Natural killer cell (primary cell): ENCODE measurements around the gene HDAC8. TPM values are rescaled to one million over a fixed set of nuclear protein-coding genes. Genes with fewer than 3 reads are reported as not detected.
A peak's percentile ranks its signal among the peaks of the same experiment; 100 is the strongest.
"Not testable (repeated sequence)": the region's sequence is repeated elsewhere in the genome, so short reads cannot be mapped to it uniquely, and the experiment has no call there.

Experiments
- ATAC-seq, 3 donors: fragments of 150-1000 bp in 2 of 3; fragments of 200-7000 bp in 1 of 3; cut with Tn5 transposase; 1 replicate in 1 of 3; 2 replicates in 2 of 3; pipeline ENCODE4 v1.10.0; 2021; ENCODE audit warnings: mild to moderate bottlenecking in 2 of 3, moderate library complexity in 2 of 3
- DNase-seq, 2 donors: peaks; one replicate each; pipeline versions ENCODE4 v3.0.0 to v3.0.0-alpha.2; 2013 to 2021; ENCODE audit warnings: mixed read lengths in 1 of 2
- H3K27ac ChIP-seq: one replicate; pipeline ENCODE4 v1.5.1; 2013; ENCODE audit warnings: mild to moderate bottlenecking, low read length
- H3K27me3 ChIP-seq: one replicate; pipeline ENCODE4 v1.6.1; 2013; ENCODE audit warnings: low read length; ENCODE audit not compliant: control insufficient read depth, insufficient read depth
- H3K36me3 ChIP-seq: one replicate; pipeline ENCODE4 v1.6.1; 2013; ENCODE audit warnings: low read length; ENCODE audit not compliant: control insufficient read depth, insufficient read depth
- H3K4me1 ChIP-seq: one replicate; pipeline ENCODE4 v1.6.1; 2013; ENCODE audit warnings: low read length; ENCODE audit not compliant: control insufficient read depth, insufficient read depth
- H3K4me3 ChIP-seq: one replicate; pipeline ENCODE4 v1.5.1; 2013; ENCODE audit warnings: low read length
- H3K9me3 ChIP-seq: one replicate; pipeline ENCODE4 v1.6.1; 2013; ENCODE audit warnings: low read length; ENCODE audit not compliant: control insufficient read depth, insufficient read depth
- H3K27ac Mint-ChIP-seq, 2 donors: one replicate each; pipeline ENCODE4 v1.8.0; 2022; ENCODE audit warnings: mild to moderate bottlenecking in 2 of 2, mixed read lengths in 2 of 2, moderate library complexity in 1 of 2
- H3K27me3 Mint-ChIP-seq, 2 donors: one replicate each; pipeline ENCODE4 v1.8.0; 2022; ENCODE audit warnings: low read depth in 2 of 2, mixed read lengths in 2 of 2
- H3K36me3 Mint-ChIP-seq: one replicate; pipeline ENCODE4 v1.8.0; 2022; ENCODE audit warnings: mixed read lengths
- H3K4me1 Mint-ChIP-seq, 2 donors: one replicate each; pipeline ENCODE4 v1.8.0; 2022; ENCODE audit warnings: mixed read lengths in 2 of 2
- H3K4me3 Mint-ChIP-seq: one replicate; pipeline ENCODE4 v1.8.0; 2022; ENCODE audit warnings: mild to moderate bottlenecking, moderate library complexity, mixed read lengths
- H3K9me3 Mint-ChIP-seq, 2 donors: one replicate each; pipeline ENCODE4 v1.8.0; 2022; ENCODE audit warnings: mixed read lengths in 2 of 2
- WGBS: methylation state at CpG from one replicate; pipeline ENCODE4 v1.1.7; 2013; ENCODE audit warnings: missing lambda C conversion rate; ENCODE audit not compliant: insufficient coverage; 5-methylcytosine and 5-hydroxymethylcytosine counted together
- intact Hi-C: fragments of 100-400 bp; cut with micrococcal nuclease; formaldehyde crosslinking; loops from one replicate; pipeline ENCODE4 v1.14.2; 2022
- total RNA-seq, 4 donors: library from RNA; stranded (reverse); fragments of 120-200 nt in 1 of 4; gene quantifications; one replicate each; pipeline versions ENCODE4 v1.2.3 to v1.2.4, GENCODE V29; 2013 to 2022
- TF ChIP-seq, protein P1 (sequence below): fragments of 200-600 bp; IDR thresholded peaks from one replicate; pipeline ENCODE4 v1.8.0; 2022; ENCODE audit warnings: antibody characterized with exemption

The HDAC8 gene
- total RNA-seq, 3 donors from 2014 or later (not counting 1 experiment from before 2014, with no cell fraction given): 24.3 to 30.4 (median 26.6) TPM

DNA sequence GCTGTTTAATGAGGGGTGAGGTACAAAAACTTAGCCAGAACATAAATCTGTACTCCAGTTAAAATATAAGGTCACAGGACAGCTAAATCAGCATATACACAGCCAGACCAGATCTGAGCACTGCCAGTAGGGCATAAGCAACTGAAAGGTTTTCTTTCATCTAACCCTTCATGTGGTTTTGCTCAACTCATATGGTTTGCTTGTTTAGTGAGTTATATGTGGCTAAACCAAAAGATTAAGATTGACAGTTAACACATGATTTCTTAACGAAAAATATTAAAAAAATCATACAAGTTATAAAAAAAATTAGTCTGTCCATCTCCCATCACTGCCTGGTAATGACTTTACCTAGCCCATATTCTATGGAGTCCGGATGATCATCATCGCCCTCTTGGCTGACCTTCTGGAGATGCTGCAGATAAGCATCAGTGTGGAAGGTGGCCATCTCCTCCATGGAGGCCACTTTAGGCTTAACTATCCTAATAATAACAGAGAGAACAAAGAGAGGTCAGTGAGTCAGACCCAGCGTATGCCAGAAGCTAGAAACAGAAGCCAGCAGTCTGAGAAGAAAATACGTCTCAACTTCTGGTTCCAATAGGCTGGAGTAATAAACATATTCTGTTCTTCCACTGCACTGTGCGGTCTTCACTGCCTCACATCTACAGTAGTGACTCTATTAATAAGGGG is 4.1 kb downstream of the HDAC8 start:
- peaks cover 14% of the 10 kb centered on the region for H3K36me3 ChIP-seq
- Mint-ChIP-seq H3K27ac (no peak overlapping the region), H3K4me3 (no peak overlapping the region), H3K9me3 (no peaks in the 10 kb centered on the region), H3K36me3 (no peaks in the 10 kb centered on the region), H3K4me1 (peaks cover 0 to 10% of the 10 kb centered on the region in 2 donors), H3K27me3 (no peaks in the 10 kb centered on the region)
- H3K27ac ChIP-seq: no peak overlapping the region
- DNase-seq (no peak), ATAC-seq (no peak)
- no peaks in the 10 kb centered on the region for H3K4me1 ChIP-seq
- H3K4me3 ChIP-seq: no peak overlapping the region
- no peaks in the 10 kb centered on the region for H3K9me3 ChIP-seq
- TF ChIP-seq, protein P1, sequence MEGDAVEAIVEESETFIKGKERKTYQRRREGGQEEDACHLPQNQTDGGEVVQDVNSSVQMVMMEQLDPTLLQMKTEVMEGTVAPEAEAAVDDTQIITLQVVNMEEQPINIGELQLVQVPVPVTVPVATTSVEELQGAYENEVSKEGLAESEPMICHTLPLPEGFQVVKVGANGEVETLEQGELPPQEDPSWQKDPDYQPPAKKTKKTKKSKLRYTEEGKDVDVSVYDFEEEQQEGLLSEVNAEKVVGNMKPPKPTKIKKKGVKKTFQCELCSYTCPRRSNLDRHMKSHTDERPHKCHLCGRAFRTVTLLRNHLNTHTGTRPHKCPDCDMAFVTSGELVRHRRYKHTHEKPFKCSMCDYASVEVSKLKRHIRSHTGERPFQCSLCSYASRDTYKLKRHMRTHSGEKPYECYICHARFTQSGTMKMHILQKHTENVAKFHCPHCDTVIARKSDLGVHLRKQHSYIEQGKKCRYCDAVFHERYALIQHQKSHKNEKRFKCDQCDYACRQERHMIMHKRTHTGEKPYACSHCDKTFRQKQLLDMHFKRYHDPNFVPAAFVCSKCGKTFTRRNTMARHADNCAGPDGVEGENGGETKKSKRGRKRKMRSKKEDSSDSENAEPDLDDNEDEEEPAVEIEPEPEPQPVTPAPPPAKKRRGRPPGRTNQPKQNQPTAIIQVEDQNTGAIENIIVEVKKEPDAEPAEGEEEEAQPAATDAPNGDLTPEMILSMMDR: no peak
- 83% methylated on average over 1 of the region's 6 CpGs for WGBS
- intact Hi-C loops: no loop called here
- H3K27me3 ChIP-seq: no peaks in the 10 kb centered on the region

DNA sequence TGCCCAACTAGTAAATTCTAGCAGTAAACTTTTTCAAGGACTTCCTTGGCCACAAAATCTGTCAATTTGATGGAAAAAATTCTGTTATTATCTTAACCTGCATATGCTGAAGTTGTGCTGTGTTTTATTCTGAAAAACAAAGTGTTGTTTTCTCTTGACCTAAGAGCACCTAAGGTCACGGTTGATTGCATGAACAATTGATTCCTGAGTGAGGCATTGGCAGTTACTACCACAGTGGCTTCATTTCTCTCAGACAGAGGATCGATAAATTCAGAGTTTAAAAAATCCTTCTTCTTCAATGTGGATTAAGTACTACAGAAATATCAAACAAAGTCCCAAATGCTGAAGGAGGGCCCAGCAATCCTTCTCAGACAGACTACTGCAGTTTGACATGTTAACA is 6.2 kb downstream of the HDAC8 start:
- Mint-ChIP-seq H3K27ac (no peak overlapping the region), H3K36me3 (no peaks in the 10 kb centered on the region), H3K4me1 (peaks cover 3 to 6% of the 10 kb centered on the region in 2 donors), H3K9me3 (no peaks in the 10 kb centered on the region), H3K27me3 (no peaks in the 10 kb centered on the region), H3K4me3 (no peak overlapping the region)
- ATAC-seq (no peak), DNase-seq (no peak)
- Histone ChIP-seq H3K4me3 (no peak overlapping the region), H3K27me3 (no peaks in the 10 kb centered on the region), H3K36me3 (peaks cover 14% of the 10 kb centered on the region), H3K9me3 (no peaks in the 10 kb centered on the region), H3K4me1 (no peaks in the 10 kb centered on the region), H3K27ac (no peak overlapping the region)
- intact Hi-C loops: no loop called here
- WGBS: 94% methylated on average over 2 of the region's 2 CpGs
- TF ChIP-seq, protein P1: no peak

DNA sequence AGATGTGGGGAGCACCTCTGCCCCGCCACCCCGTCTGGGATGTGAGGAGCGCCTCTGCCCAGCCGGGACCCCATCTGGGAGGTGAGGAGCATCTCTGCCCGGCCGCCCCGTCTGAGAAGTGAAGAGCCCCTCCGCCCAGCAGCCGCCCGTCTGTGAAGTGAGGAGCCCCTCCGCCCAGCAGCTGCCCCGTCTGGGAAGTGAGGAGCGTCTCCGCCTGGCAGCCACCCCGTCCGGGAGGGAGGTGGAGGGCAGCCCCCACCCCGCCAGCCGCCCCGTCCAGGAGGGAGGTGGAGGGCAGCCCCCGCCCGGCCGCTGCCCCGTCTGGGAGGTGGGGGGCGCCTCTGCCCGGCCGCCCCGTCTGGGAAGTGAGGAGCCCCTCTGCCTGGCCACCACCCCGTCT is 13.0 kb downstream of the HDAC8 start:
- H3K9me3 ChIP-seq, ATAC-seq, H3K27me3 ChIP-seq, H3K27ac Mint-ChIP-seq, H3K9me3 Mint-ChIP-seq, DNase-seq, H3K36me3 Mint-ChIP-seq, H3K4me3 ChIP-seq, H3K4me1 ChIP-seq, intact Hi-C loops, H3K4me3 Mint-ChIP-seq, H3K27me3 Mint-ChIP-seq, H3K36me3 ChIP-seq, H3K27ac ChIP-seq: not testable (repeated sequence)
- WGBS: 99% methylated on average over 14 of the region's 28 CpGs
- peaks cover 16 to 17% of the 10 kb centered on the region in 2 donors for H3K4me1 Mint-ChIP-seq

DNA sequence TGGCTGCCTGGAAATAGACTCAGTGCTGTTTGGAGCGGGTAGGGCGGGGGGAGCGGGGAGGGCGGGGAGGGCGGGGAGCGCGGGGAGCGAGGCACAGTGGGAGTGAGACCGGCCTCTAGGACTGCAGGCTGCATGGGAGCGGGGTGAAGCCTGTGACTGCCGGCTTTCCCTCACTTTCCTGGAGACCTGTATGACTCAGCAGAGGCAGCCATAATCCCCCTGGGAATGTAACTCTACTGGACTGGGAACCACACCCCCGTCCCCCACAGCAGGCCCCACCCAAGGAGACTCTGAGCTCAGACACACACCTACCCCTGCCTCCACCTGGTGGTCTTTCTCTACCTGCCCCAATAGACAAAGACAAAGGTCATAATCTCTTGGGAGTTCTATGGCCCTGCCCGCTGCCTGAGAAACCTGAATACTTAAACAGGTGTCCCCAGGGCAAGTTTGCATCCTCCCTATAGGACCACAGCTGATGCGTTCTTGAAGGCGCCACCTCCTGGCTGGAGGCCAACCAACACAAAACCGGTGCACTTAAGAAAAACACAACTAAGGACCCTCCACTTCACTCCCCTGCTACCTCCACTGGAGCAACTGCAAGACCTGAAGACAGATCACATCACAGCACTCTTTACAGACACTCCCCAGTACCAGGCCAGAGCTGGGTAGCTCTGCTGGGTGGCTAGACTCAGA is 18.0 kb downstream of the HDAC8 start:
- intact Hi-C loops: no loop called here
- no peak overlapping the region for H3K27ac Mint-ChIP-seq
- H3K4me3 Mint-ChIP-seq: no peak overlapping the region
- H3K36me3 Mint-ChIP-seq: no peaks in the 10 kb centered on the region
- peaks cover 4 to 20% of the 10 kb centered on the region in 2 donors for H3K4me1 Mint-ChIP-seq
- H3K27me3 Mint-ChIP-seq: no peaks in the 10 kb centered on the region
- DNase-seq (no peak), ATAC-seq (no peak)
- Histone ChIP-seq H3K9me3 (no peaks in the 10 kb centered on the region), H3K4me1 (no peaks in the 10 kb centered on the region), H3K27ac (no peak overlapping the region), H3K4me3 (no peak overlapping the region), H3K36me3 (no peaks in the 10 kb centered on the region), H3K27me3 (no peaks in the 10 kb centered on the region)
- TF ChIP-seq, protein P1: no peak
- no peaks in the 10 kb centered on the region for H3K9me3 Mint-ChIP-seq
- 95% methylated on average over 16 of the region's 16 CpGs for WGBS

DNA sequence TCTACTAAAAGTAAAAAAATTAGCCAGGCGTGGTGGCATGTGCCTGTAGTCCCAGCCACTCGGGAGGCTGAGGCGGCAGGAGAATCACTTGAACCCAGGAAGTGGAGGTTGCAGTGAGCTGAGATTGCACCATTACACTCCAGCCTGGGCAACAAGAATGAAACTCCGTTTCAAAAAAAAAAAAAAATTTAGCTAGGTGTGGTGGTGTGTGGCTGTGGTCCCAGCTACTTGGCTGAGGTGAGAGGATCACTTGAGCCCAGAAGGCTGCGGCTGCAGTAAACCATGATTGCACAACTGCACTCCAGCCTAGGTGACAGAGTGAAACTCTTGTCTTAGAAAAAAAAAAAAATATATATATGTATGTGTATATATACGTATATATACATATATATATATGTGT is 20.2 kb downstream of the HDAC8 start:
- H3K27me3 Mint-ChIP-seq, H3K4me3 Mint-ChIP-seq, intact Hi-C loops, H3K4me3 ChIP-seq, H3K27ac ChIP-seq, DNase-seq, H3K27ac Mint-ChIP-seq, H3K36me3 ChIP-seq, H3K4me1 ChIP-seq, H3K9me3 Mint-ChIP-seq, H3K27me3 ChIP-seq, H3K36me3 Mint-ChIP-seq, H3K9me3 ChIP-seq: not testable (repeated sequence)
- 100% methylated on average over 2 of the region's 6 CpGs for WGBS
- ATAC-seq: peak in 2 of 3 donors; percentile 72 to 86
- H3K4me1 Mint-ChIP-seq: peaks cover 0 to 15% of the 10 kb centered on the region in 2 donors
